Sigmoid colon (tissue), 7 donors: ENCODE measurements around the gene PTPN14. TPM values are rescaled to one million over a fixed set of nuclear protein-coding genes. Genes with fewer than 3 reads are reported as not detected.

Experiments
- DNase-seq: peaks from one replicate; pipeline ENCODE4 v3.0.0-alpha.2; 2019
- H3K27ac ChIP-seq, 4 donors: fragments of 200-600 bp; sonication (generic); one replicate each; pipeline ENCODE4 v1.5.1; 2016 to 2019; ENCODE audit warnings: mild to moderate bottlenecking in 1 of 4
- H3K27me3 ChIP-seq, 3 donors: fragments of 200-600 bp; sonication (generic); one replicate each; pipeline ENCODE4 v1.5.1; 2019; ENCODE audit warnings: mild to moderate bottlenecking in 1 of 3
- H3K36me3 ChIP-seq, 4 donors: fragments of 200-600 bp; sonication (generic); one replicate each; pipeline ENCODE4 v1.5.1; 2016 to 2019
- H3K4me1 ChIP-seq, 4 donors: fragments of 200-600 bp; sonication (generic); one replicate each; pipeline ENCODE4 v1.5.1; 2017 to 2019
- H3K4me3 ChIP-seq, 4 donors: fragments of 200-600 bp; sonication (generic); one replicate each; pipeline ENCODE4 v1.5.1; 2017 to 2019; ENCODE audit warnings: mild to moderate bottlenecking in 2 of 4, moderate library complexity in 1 of 4
- H3K9me3 ChIP-seq, 4 donors: fragments of 200-600 bp in 3 of 4; sonication (generic) in 3 of 4; one replicate each; pipeline versions ENCODE4 v1.5.1 to v1.6.1; 2013 to 2019
- EP300 ChIP-seq, 4 donors: sonication (generic); formaldehyde crosslinking; IDR thresholded peaks; one replicate each; pipeline ENCODE4 v1.6.1; 2017; ENCODE audit warnings: antibody characterized with exemption in 4 of 4
- POLR2A ChIP-seq, 2 donors: fragments of 450-650 bp; IDR thresholded peaks; one replicate each; pipeline ENCODE4 v1.6.1; 2016; ENCODE audit warnings: antibody characterized with exemption in 2 of 2, mild to moderate bottlenecking in 2 of 2, moderate library complexity in 2 of 2
- POLR2AphosphoS5 ChIP-seq, 4 donors: sonication (generic); formaldehyde crosslinking; IDR thresholded peaks; one replicate each; pipeline ENCODE4 v1.6.1; 2017; ENCODE audit warnings: antibody characterized with exemption in 4 of 4
- WGBS, 2 donors: extraction: QIAGEN DNeasy Blood & Tissue Kit; methylation state at CpG; one replicate each; pipeline ENCODE4 v1.1.7; 2013; 5-methylcytosine and 5-hydroxymethylcytosine counted together
- intact Hi-C: fragments of 100-400 bp; cut with DNase I; formaldehyde crosslinking; loops from one replicate; pipeline ENCODE4 v1.15.1; 2023
- polyA plus RNA-seq, 3 donors: library from polyadenylated mRNA; stranded (reverse); fragments of 200-250 nt; gene quantifications; one replicate each; pipeline ENCODE4 v1.2.3, GENCODE V29; 2013
- total RNA-seq, 4 donors: library from RNA; depleted of rRNA; stranded (reverse); fragments of >200 nt; gene quantifications; one replicate each; pipeline ENCODE4 v1.1.0, GENCODE V29; 2016
- TF ChIP-seq, protein P1 (sequence below), 4 experiments: fragments of 450-650 bp in 3 of 4; fragments of 200-600 bp in 1 of 4; IDR thresholded peaks; one replicate each; pipeline ENCODE4 v1.5.1; 2016 to 2019; ENCODE audit warnings: antibody characterized with exemption in 4 of 4, mild to moderate bottlenecking in 3 of 4, moderate library complexity in 2 of 4
- donor health status: healthy with polysubstance abuse.
- donor health status: Bipolar disorder and iron deficiency.
- donor health status: healthy.

Gene PTPN14
- total and polyA plus RNA-seq, 7 donors: 0.46 to 35.5 (median 20.1) TPM

DNA sequence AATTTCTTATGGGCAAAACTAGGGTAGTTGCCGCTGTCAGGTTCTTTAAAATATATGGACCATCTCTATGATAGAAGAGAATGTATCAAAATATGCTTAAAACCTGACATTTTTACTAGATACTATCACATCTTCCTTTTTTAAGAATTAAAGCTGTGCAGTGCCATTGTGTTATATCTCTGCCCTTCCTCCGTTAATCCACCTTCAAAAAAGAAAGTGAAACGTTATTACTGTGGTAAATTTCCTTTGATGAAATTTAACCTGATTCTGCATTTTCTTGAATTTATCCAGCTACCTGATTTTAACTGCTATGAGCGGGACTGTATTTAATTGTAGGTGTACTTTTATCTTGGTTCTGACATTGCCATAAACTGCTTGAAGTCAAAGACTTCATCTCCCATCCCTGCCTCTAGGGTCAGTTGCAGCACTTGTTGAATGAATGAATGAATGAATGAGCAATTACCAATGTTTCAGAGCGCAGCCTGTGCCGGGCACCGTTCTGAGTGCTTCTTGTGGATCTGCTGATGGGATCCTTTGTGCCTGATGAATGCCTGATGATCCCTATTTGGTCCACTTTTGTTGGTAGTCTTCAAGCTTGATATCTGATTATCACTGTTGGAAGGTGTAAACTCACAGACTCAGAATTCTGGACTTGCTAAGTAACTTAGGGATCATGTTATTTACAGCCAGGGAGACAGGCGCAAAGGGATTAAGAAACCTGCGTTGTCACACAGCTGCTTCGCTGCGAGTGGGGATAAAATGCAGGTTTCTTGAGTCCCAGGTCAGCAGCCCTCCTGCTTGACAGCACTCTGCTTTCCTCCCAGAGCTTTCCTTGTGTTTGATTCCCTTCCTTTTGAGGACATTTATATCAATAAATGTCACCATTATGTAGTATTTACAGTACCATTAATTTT, 240.4 kb downstream of the PTPN14 start:
- no peaks in the 10 kb centered on the region for H3K36me3 ChIP-seq
- intact Hi-C loops: no loop called here
- 81 to 82% methylated on average over 11 of the region's 11 CpGs for WGBS, 2 donors
- TF ChIP-seq, protein P1, sequence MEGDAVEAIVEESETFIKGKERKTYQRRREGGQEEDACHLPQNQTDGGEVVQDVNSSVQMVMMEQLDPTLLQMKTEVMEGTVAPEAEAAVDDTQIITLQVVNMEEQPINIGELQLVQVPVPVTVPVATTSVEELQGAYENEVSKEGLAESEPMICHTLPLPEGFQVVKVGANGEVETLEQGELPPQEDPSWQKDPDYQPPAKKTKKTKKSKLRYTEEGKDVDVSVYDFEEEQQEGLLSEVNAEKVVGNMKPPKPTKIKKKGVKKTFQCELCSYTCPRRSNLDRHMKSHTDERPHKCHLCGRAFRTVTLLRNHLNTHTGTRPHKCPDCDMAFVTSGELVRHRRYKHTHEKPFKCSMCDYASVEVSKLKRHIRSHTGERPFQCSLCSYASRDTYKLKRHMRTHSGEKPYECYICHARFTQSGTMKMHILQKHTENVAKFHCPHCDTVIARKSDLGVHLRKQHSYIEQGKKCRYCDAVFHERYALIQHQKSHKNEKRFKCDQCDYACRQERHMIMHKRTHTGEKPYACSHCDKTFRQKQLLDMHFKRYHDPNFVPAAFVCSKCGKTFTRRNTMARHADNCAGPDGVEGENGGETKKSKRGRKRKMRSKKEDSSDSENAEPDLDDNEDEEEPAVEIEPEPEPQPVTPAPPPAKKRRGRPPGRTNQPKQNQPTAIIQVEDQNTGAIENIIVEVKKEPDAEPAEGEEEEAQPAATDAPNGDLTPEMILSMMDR (IDR thresholded peaks at IDR 0.05): no peak
- TF ChIP-seq POLR2A (IDR thresholded peaks at IDR 0.05) (no peak), EP300 (IDR thresholded peaks at IDR 0.05) (no peak), POLR2AphosphoS5 (IDR thresholded peaks at IDR 0.05) (no peak)
- no peak overlapping the region for H3K27ac ChIP-seq
- H3K27me3 ChIP-seq: no peaks in the 10 kb centered on the region
- no peaks in the 10 kb centered on the region for H3K9me3 ChIP-seq
- no peaks in the 10 kb centered on the region for H3K4me1 ChIP-seq
- DNase-seq: no peak
- H3K4me3 ChIP-seq: no peak overlapping the region

DNA sequence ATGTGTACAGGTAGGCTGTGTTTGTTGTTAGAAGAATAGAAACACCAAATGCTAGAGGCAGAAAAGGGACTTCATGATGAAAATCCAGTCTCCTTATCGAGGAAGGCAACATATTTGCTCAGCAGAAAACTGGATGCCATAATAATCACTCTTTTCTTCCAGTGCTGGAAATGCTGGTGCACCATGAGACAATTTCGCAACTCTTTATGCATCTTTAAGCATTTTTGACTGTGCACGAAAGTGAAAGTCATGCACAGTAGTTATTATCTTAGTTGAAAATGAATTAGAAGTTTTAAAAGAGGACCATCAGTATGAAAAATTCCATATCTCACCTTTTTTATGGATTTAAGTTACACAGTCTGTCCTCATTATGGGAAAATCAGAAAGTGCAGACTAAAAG, 241.4 kb downstream of the PTPN14 start:
- H3K4me3 ChIP-seq: no peak overlapping the region
- 74 to 77% methylated on average over 3 of the region's 3 CpGs for WGBS, 2 donors
- no peak overlapping the region for H3K27ac ChIP-seq

DNA sequence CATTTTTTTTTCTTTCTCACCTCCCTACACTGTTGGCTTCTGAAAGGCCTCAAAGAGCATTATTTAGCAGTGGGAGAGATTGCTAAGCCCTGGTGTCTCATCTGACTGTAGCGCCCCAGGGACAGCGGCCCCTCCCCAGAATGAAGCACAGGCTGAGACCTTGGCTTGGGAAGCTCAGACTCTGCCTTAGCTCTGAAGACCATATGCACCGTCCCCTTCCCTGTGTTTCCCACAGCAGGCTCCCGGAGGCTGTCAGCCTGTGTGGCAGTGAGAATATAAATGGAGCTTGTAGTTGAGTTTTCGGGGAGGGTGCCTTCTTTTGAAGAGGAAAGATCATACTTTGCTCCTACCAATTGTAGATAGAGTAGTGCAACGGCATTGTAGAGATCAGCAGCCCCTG, 245.1 kb downstream of the PTPN14 start:
- intact Hi-C loops: no loop called here
- Histone ChIP-seq H3K36me3 (no peaks in the 10 kb centered on the region), H3K4me3 (no peak overlapping the region), H3K27ac (no peak overlapping the region), H3K4me1 (peaks cover 0 to 11% (median 8%) of the 10 kb centered on the region in 4 donors), H3K9me3 (no peaks in the 10 kb centered on the region), H3K27me3 (no peaks in the 10 kb centered on the region)
- WGBS, 2 donors: 95 to 97% methylated on average over 6 of the region's 6 CpGs
- DNase-seq: no peak
- no peak for TF ChIP-seq POLR2A (IDR thresholded peaks at IDR 0.05)
- no peak for TF ChIP-seq EP300 (IDR thresholded peaks at IDR 0.05)
- TF ChIP-seq POLR2AphosphoS5 (IDR thresholded peaks at IDR 0.05): no peak
- TF ChIP-seq, protein P1 (IDR thresholded peaks at IDR 0.05): no peak

More for the DNA sequence above, 241.4 kb downstream of the PTPN14 start:
- TF ChIP-seq POLR2AphosphoS5 (IDR thresholded peaks at IDR 0.05): no peak
- no peak for TF ChIP-seq EP300 (IDR thresholded peaks at IDR 0.05)
- TF ChIP-seq, protein P1 (IDR thresholded peaks at IDR 0.05): no peak
- TF ChIP-seq POLR2A (IDR thresholded peaks at IDR 0.05): no peak
- Histone ChIP-seq H3K27me3 (no peaks in the 10 kb centered on the region), H3K4me1 (no peaks in the 10 kb centered on the region), H3K36me3 (no peaks in the 10 kb centered on the region), H3K9me3 (no peaks in the 10 kb centered on the region)
- DNase-seq: no peak
- intact Hi-C loops: no loop called here

DNA sequence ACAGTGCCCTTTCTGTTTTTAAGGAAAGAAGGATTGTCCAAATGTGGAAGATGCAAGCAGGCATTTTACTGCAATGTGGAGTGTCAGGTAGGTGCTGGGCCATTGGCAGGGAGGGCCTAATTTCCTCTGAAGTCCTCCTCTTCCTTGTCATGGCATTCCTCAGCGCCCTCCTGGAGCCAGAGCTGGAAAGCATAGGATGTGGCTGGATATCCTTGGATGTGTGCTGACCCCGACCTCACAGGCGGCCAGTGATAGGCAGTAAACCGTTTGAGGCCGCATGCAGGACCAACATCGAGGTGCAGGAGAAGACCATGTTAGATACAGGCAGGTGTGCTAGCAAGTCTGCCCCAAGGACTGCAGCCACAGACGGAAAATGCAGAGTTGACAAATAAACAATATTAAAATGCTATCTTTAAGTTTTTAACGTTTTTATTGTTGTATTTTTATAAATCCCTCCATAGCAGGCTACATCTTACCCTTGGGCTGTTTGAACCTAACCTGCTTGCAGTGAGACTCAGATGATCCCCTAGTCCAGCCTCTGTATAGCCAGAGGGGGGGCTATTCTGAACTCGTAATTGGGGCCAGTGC, 246.1 kb downstream of the PTPN14 start:
- no peak for DNase-seq
- TF ChIP-seq POLR2AphosphoS5 (IDR thresholded peaks at IDR 0.05): no peak
- no peak for TF ChIP-seq POLR2A (IDR thresholded peaks at IDR 0.05)
- TF ChIP-seq EP300 (IDR thresholded peaks at IDR 0.05): no peak
- TF ChIP-seq, protein P1 (IDR thresholded peaks at IDR 0.05): no peak
- H3K4me1 ChIP-seq: peaks cover 0 to 11% (median 8%) of the 10 kb centered on the region in 4 donors
- H3K4me3 ChIP-seq: no peak overlapping the region
- H3K27me3 ChIP-seq: no peaks in the 10 kb centered on the region
- 93 to 94% methylated on average over 9 of the region's 9 CpGs for WGBS, 2 donors
- H3K27ac ChIP-seq: no peak overlapping the region
- H3K9me3 ChIP-seq: no peaks in the 10 kb centered on the region
- intact Hi-C loops: no loop called here
- no peaks in the 10 kb centered on the region for H3K36me3 ChIP-seq
